ENCODE results near the gene PIM3. TPM values are rescaled to one million over a fixed set of nuclear protein-coding genes. Genes with fewer than 3 reads are reported as not detected.
"Not testable (repeated sequence)": the region's sequence is repeated elsewhere in the genome, so short reads cannot be mapped to it uniquely, and the experiment has no call there.

The PIM3 gene
- total RNA-seq, 4 donors from 2014 or later = 98.3 to 138 (median 119) TPM

DNA sequence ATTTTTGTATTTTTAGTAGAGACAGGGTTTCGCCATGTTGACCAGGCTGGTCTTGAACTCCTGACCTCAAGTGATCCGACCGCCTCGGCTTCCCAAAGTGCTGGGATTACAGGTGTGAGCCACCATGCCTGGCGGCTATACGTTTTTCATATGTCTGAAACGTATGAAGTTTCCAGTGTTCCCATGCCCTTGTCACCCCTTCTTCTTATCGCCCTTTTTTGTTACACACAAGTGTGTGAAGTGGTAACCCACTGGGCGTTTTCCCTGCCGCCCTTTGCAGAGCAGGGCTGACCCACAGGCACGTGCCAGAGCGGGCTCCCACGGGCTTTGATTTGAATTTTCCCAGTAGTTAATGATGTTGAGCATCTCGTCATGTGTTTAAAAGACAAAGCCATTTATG, 17.0 kb downstream of the PIM3 start:
- Histone ChIP-seq H3K27ac (no peak overlapping the region), H3K4me3 (no peak overlapping the region), H3K36me3 (no peaks in the 10 kb centered on the region), H3K4me1 (peaks cover 0 to 10% (median 5%) of the 10 kb centered on the region in 4 donors), H3K9me3 (peaks cover 0 to 13% (median 0%) of the 10 kb centered on the region in 4 donors), H3K27me3 (peaks cover 0 to 26% of the 10 kb centered on the region in 2 donors)
- TF ChIP-seq POLR2A (IDR thresholded peaks at IDR 0.05) (no peak), EP300 (IDR thresholded peaks at IDR 0.05) (no peak)
- TF ChIP-seq, protein P1, sequence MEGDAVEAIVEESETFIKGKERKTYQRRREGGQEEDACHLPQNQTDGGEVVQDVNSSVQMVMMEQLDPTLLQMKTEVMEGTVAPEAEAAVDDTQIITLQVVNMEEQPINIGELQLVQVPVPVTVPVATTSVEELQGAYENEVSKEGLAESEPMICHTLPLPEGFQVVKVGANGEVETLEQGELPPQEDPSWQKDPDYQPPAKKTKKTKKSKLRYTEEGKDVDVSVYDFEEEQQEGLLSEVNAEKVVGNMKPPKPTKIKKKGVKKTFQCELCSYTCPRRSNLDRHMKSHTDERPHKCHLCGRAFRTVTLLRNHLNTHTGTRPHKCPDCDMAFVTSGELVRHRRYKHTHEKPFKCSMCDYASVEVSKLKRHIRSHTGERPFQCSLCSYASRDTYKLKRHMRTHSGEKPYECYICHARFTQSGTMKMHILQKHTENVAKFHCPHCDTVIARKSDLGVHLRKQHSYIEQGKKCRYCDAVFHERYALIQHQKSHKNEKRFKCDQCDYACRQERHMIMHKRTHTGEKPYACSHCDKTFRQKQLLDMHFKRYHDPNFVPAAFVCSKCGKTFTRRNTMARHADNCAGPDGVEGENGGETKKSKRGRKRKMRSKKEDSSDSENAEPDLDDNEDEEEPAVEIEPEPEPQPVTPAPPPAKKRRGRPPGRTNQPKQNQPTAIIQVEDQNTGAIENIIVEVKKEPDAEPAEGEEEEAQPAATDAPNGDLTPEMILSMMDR (IDR thresholded peaks at IDR 0.05) = no peak
- WGBS, 2 donors = 67 to 71% methylated on average over 14 of the region's 14 CpGs
- DNase-seq (ENCODE audit: low spot score in 2 of 2) = no peak

DNA sequence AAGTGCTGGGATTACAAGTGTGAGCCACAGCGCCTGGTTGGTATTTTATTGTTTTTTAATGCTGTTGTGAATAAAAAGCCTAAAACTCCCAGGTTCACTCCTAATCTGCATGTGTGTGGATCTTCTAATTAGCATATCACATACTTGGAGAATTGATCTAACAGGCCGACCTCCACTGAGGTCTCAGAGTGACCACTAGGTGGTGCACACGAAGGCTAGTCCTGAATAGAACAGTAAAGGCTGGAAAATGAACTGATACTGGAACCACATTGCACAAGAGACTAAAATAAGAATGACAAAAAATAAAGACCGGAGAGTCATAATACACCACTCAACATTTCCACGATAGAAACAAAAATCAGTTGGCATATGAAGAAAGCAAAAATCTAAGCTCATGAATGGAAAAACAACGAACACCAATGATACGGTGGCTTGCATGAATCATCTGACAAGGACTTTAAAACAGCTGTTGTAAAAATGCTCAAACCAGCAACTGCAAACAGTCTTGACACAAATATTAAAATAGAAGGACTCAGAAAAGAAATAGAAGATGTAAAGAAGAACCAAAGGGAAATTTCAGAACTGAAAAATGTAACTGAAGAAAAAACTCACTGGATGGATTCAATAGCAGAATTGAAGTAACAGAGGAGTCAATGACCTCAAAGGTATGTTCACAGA, 19.2 kb downstream of the PIM3 start:
- Histone ChIP-seq H3K36me3 (no peaks in the 10 kb centered on the region), H3K4me3 (no peak overlapping the region), H3K27me3 (peaks cover 0 to 47% of the 10 kb centered on the region in 2 donors), H3K27ac (no peak overlapping the region), H3K4me1 (peaks cover 0 to 20% (median 7%) of the 10 kb centered on the region in 4 donors), H3K9me3 (peaks cover 0 to 22% (median 0%) of the 10 kb centered on the region in 4 donors)
- TF ChIP-seq, protein P1 (IDR thresholded peaks at IDR 0.05) = peak in 4 of 5 experiments; percentile 9 to 39 (median 27)
- TF ChIP-seq EP300 (IDR thresholded peaks at IDR 0.05) = no peak
- no peak for DNase-seq (ENCODE audit: low spot score in 2 of 2)
- WGBS, 2 donors = 52 to 57% methylated on average over 7 of the region's 7 CpGs

DNA sequence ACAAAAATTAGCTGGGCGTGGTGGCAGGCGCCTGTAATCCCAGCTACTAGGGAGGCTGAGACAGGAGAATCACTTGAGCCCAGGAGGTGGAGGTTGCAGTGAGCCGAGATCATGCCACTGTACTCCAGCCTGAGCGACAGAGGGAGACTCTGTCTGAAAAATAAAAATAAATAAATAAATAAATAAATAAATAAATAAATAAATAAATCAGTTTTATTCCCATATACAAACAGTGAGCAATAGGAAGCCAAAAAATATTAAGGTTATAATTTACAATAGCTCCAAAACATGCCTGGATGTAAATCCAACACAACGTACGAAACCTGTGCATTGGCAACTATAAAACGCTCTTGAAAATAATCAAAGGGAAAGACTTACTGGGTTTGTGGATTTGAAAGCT, 21.2 kb downstream of the PIM3 start:
- 91 to 95% methylated on average over 7 of the region's 7 CpGs for WGBS, 2 donors
- H3K27ac ChIP-seq; H3K36me3 ChIP-seq; H3K4me3 ChIP-seq; DNase-seq (ENCODE audit: low spot score in 2 of 2): not testable (repeated sequence)
- Histone ChIP-seq H3K27me3 (peaks cover 0 to 56% of the 10 kb centered on the region in 2 donors), H3K4me1 (peaks cover 0 to 10% (median 3%) of the 10 kb centered on the region in 4 donors), H3K9me3 (peaks cover 0 to 41% (median 6%) of the 10 kb centered on the region in 4 donors)

DNA sequence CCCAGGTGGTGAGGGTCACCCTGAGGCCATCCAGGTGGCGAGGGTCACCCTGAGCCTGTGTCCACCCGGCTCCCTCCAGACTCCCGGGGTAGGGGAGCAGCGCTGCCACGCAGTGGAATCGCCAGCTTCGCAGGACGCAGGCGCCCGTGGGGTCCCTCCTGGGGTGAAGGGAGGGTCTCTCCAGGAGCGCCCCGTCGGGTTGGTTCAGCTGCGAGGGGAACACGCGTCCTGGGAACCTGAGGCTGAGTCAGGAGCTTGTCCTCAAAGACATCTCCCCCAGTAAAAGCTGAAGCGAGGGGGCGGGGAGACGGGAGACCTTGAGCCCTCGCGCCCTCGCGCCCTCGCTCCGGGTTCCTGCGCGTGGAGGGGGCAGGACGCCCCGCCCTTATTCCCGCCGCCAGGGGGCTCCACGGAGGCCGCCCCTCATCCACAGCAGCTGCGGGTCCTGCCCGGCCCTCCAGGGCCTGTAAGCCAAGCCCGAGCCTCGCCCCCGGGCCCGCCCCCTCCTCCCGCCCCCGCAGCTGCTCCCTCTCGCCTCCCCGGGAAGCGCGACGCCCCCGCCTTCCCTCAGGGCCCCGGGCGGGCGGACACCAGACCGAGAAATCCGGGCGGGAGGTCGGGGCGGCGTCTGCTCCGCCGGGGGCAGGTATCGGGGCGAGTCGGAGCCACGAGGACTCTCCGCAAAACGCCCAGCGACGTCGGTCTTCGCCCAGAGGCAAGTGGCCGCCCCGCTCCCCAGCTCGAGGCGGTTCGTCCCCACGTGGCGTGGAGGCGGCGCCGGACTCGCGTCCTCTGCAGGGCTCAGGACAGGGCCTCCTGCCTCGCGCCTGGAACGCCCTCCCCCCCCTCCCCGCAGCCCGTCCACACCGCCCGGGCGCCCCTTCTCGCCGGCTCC, 22.8 kb downstream of the PIM3 start:
- peak overlapping the region in 1 of 4 donors; percentile 21 for H3K4me3 ChIP-seq
- no peaks in the 10 kb centered on the region for H3K36me3 ChIP-seq
- no peak for TF ChIP-seq POLR2A (IDR thresholded peaks at IDR 0.05)
- TF ChIP-seq, protein P1 (IDR thresholded peaks at IDR 0.05) = peak in 2 of 5 experiments; percentile 23 to 29
- 2 to 12% methylated on average over 16 to 59 of the region's 90 CpGs for WGBS, 2 donors
- H3K4me1 ChIP-seq = peaks cover 0 to 10% (median 3%) of the 10 kb centered on the region in 4 donors
- peaks cover 0 to 48% (median 6%) of the 10 kb centered on the region in 4 donors for H3K9me3 ChIP-seq
- H3K27ac ChIP-seq = no peak overlapping the region
- peaks cover 0 to 56% of the 10 kb centered on the region in 2 donors for H3K27me3 ChIP-seq
- no peak for DNase-seq (ENCODE audit: low spot score in 2 of 2)

DNA sequence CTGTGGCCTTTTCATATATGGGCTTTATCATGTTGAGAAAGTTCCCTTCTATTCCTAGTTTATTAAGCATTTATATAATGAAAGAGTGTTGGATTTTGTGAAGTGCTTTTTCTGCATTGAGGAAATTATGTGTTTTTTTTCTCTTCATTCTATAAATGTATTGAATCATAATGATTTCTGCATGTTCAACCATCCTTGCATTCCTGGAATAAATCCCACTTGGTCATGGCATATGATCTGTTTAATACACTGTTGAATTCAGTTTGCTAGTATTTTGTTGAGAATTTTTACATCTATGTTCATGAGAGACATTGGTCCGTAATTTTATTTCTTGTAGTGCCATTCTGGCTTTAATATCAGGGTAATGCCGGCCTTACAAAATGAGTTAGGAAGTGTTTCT, 25.8 kb downstream of the PIM3 start:
- Histone ChIP-seq H3K36me3 (no peaks in the 10 kb centered on the region), H3K9me3 (peaks cover 0 to 54% (median 9%) of the 10 kb centered on the region in 4 donors), H3K4me1 (peaks cover 0 to 10% (median 3%) of the 10 kb centered on the region in 4 donors), H3K27me3 (peaks cover 0 to 43% of the 10 kb centered on the region in 2 donors), H3K4me3 (no peak overlapping the region), H3K27ac (no peak overlapping the region)
- WGBS, 2 donors = 97 to 98% methylated on average over 2 of the region's 2 CpGs
- TF ChIP-seq POLR2A (IDR thresholded peaks at IDR 0.05) (no peak), EP300 (IDR thresholded peaks at IDR 0.05) (no peak)
- TF ChIP-seq, protein P1 (IDR thresholded peaks at IDR 0.05) = no peak
- no peak for DNase-seq (ENCODE audit: low spot score in 2 of 2)

DNA sequence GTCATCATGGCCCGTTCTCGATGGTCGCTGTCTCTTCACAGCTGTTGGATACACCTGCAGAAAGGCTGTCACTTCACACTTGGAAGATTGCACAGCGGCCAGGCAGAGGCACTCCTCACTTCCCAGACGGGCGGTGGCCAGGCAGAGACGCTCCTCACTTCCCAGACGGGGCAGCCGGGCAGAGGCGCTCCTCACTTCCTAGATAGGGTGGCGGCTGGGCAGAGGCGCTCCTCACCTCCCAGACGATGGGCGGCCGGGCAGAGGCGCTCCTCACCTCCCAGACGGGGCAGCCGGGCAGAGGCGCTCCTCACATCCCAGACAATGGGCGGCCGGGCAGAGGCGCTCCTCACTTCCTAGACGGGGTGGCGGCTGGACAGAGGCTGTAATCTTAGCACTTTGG, 29.3 kb downstream of the PIM3 start:
- H3K4me3 ChIP-seq; H3K27ac ChIP-seq; H3K36me3 ChIP-seq; H3K27me3 ChIP-seq; H3K4me1 ChIP-seq; DNase-seq (ENCODE audit: low spot score in 2 of 2): not testable (repeated sequence)
- 89 to 93% methylated on average over 16 to 22 of the region's 24 CpGs for WGBS, 2 donors
- peaks cover 0 to 61% (median 10%) of the 10 kb centered on the region in 4 donors for H3K9me3 ChIP-seq
